ENCODE data around the gene CLCN5. TPM values are rescaled to one million over a fixed set of nuclear protein-coding genes. Genes with fewer than 3 reads are reported as not detected.

CLCN5 gene
- total RNA-seq, 6 experiments from 2014 or later: 1.7 to 4.0 (median 2.4) TPM

GRCh38 chrX:49932791-49933190 is 10.4 kb downstream of the CLCN5 start:
- H3K36me3 Mint-ChIP-seq (ENCODE audit: low read depth): no peaks in the 10 kb centered on the region
- H3K27me3 Mint-ChIP-seq (ENCODE audit: insufficient read depth): no peaks in the 10 kb centered on the region
- no peak overlapping the region for H3K4me3 Mint-ChIP-seq
- TF ChIP-seq, protein P1, sequence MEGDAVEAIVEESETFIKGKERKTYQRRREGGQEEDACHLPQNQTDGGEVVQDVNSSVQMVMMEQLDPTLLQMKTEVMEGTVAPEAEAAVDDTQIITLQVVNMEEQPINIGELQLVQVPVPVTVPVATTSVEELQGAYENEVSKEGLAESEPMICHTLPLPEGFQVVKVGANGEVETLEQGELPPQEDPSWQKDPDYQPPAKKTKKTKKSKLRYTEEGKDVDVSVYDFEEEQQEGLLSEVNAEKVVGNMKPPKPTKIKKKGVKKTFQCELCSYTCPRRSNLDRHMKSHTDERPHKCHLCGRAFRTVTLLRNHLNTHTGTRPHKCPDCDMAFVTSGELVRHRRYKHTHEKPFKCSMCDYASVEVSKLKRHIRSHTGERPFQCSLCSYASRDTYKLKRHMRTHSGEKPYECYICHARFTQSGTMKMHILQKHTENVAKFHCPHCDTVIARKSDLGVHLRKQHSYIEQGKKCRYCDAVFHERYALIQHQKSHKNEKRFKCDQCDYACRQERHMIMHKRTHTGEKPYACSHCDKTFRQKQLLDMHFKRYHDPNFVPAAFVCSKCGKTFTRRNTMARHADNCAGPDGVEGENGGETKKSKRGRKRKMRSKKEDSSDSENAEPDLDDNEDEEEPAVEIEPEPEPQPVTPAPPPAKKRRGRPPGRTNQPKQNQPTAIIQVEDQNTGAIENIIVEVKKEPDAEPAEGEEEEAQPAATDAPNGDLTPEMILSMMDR (IDR thresholded peaks at IDR 0.05): no peak
- DNase-seq: no peak
- no peaks in the 10 kb centered on the region for H3K4me1 Mint-ChIP-seq (ENCODE audit: low read depth)
- H3K27ac Mint-ChIP-seq: no peak overlapping the region
- H3K9me3 Mint-ChIP-seq: no peaks in the 10 kb centered on the region

DNA sequence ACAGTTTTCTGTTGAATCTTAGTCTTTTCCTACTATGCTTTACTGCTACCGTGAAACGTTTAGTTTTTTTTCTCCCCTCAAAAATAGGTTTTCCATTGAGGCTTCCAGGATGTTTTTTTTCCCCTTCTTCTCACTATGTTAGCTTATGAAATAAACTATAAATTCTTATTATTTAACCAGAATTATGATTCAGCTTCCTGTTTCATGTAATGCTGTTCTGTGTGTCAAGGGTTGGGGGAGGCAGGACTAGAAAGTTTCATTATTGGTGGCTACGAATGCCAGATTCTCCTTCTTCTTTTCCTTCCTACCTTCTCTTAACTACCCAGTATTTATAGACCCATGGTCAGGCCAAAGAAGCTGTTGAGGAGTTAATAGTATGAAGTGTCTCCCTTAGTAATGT is 11.8 kb downstream of the CLCN5 start:
- Mint-ChIP-seq H3K27me3 (ENCODE audit: insufficient read depth) (no peaks in the 10 kb centered on the region), H3K27ac (no peak overlapping the region), H3K4me1 (ENCODE audit: low read depth) (no peaks in the 10 kb centered on the region), H3K36me3 (ENCODE audit: low read depth) (no peaks in the 10 kb centered on the region), H3K9me3 (no peaks in the 10 kb centered on the region), H3K4me3 (no peak overlapping the region)
- DNase-seq: no peak
- TF ChIP-seq, protein P1 (IDR thresholded peaks at IDR 0.05): no peak

DNA sequence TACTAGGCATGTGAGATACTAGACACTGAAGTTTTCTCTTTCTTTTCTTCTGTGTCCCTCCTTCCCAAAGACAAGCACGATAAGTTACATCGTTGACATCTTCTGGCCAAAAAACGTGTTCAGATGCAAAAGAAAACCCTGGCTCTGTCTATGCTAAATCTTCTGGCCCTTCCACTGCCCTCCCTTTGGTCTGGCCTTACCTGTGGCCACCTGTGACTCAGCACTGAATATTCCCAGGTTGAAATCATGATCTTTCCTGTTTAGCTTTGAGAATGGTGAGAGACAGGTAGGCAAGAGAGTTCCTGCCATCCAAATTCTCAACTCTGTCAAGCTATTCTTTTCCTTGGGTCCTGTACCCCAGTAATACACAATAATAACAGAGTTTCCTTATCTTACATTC is 12.3 kb downstream of the CLCN5 start:
- TF ChIP-seq, protein P1 (IDR thresholded peaks at IDR 0.05): no peak
- Mint-ChIP-seq H3K9me3 (no peaks in the 10 kb centered on the region), H3K27me3 (ENCODE audit: insufficient read depth) (no peaks in the 10 kb centered on the region), H3K4me1 (ENCODE audit: low read depth) (no peaks in the 10 kb centered on the region), H3K4me3 (no peak overlapping the region), H3K36me3 (ENCODE audit: low read depth) (no peaks in the 10 kb centered on the region), H3K27ac (no peak overlapping the region)
- DNase-seq: no peak

DNA sequence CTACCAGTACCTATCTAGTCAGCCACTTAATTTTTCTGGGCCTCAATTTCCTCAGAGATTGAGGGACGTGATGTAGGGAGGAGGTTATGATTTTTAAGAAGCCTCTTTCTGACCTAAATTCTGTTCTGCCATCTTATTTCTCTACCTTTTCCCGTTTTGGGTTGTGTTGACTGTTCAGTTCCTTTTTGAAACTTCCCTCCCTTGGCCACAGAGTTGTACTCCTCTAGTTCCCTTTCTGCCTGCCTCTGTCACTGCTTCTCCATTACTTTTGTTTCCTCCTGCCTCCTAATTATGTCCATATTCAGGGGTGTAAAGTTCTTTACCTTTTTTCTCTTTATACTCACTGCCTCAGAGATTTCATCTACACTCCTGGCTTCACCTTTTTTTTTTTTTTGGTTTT is 25.4 kb downstream of the CLCN5 start:
- Mint-ChIP-seq H3K4me3 (no peak overlapping the region), H3K4me1 (ENCODE audit: low read depth) (no peaks in the 10 kb centered on the region), H3K27ac (no peak overlapping the region), H3K36me3 (ENCODE audit: low read depth) (no peaks in the 10 kb centered on the region), H3K9me3 (no peaks in the 10 kb centered on the region), H3K27me3 (ENCODE audit: insufficient read depth) (no peaks in the 10 kb centered on the region)
- no peak for DNase-seq
- TF ChIP-seq, protein P1 (IDR thresholded peaks at IDR 0.05): no peak

DNA sequence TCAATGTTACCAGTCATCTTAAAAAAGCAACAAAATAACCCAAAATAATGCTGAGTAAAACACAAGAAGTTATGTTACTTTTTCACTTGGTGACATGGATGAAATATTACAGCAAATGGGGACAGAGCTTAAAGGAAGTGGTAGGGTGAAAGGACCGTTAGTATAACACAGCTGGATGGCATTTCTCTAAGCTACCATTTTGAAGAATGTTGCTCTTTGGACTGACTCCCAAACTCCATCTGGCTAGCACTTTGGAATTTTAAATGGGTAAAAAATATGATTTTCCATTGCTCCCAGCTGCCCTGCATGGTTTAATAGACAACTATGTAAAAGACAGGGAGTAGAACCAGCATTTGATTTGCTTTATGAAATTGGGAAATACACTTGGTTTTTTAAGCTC is 27.6 kb downstream of the CLCN5 start:
- DNase-seq: no peak
- Mint-ChIP-seq H3K4me3 (no peak overlapping the region), H3K9me3 (no peaks in the 10 kb centered on the region), H3K36me3 (ENCODE audit: low read depth) (no peaks in the 10 kb centered on the region), H3K27ac (no peak overlapping the region), H3K27me3 (ENCODE audit: insufficient read depth) (no peaks in the 10 kb centered on the region), H3K4me1 (ENCODE audit: low read depth) (no peaks in the 10 kb centered on the region)
- TF ChIP-seq, protein P1 (IDR thresholded peaks at IDR 0.05): no peak

Measured in HFFc6 (cell line).